AG09309 (cell line): Measurements from ENCODE around the gene FAM193B.

Experiments
- DNase-seq: peaks from one replicate; pipeline ENCODE4 v3.0.0-alpha.2; 2010; ENCODE audit warnings: low read depth
- H3K4me3 ChIP-seq: 2 replicates; pipeline ENCODE4 v1.5.1; 2011; ENCODE audit warnings: mild to moderate bottlenecking, low read depth, low read length, moderate library complexity; ENCODE audit not compliant: control insufficient read depth
- TF ChIP-seq, protein P1 (sequence below): IDR thresholded peaks from 2 replicates; pipeline ENCODE4 v1.5.1; 2011; ENCODE audit warnings: mild to moderate bottlenecking, low read depth, low read length, inconsistent platforms; ENCODE audit not compliant: insufficient read depth, control insufficient read depth; ENCODE audit errors: missing control alignments

Gene FAM193B

DNA sequence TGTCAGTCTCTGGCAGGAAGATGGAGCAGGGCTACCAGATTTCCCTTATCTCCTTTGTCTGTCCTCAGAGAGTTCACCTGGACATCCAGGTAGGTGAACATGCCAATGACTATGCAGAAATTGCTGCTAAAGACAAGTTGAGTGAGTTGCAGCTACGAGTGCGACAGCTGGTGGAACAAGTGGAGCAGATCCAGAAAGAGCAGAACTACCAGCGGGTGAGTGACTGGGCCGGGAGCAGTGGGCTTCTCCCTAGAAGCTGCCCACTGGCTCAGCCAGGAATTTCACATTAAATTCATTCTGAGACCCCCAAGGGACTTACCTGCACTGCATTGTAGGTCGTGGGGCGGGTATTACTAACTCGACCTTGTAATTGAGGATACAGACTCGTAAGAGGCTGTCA lies 39.7 kb upstream of the FAM193B start:
- H3K4me3 ChIP-seq = no peak overlapping the region
- TF ChIP-seq, protein P1, sequence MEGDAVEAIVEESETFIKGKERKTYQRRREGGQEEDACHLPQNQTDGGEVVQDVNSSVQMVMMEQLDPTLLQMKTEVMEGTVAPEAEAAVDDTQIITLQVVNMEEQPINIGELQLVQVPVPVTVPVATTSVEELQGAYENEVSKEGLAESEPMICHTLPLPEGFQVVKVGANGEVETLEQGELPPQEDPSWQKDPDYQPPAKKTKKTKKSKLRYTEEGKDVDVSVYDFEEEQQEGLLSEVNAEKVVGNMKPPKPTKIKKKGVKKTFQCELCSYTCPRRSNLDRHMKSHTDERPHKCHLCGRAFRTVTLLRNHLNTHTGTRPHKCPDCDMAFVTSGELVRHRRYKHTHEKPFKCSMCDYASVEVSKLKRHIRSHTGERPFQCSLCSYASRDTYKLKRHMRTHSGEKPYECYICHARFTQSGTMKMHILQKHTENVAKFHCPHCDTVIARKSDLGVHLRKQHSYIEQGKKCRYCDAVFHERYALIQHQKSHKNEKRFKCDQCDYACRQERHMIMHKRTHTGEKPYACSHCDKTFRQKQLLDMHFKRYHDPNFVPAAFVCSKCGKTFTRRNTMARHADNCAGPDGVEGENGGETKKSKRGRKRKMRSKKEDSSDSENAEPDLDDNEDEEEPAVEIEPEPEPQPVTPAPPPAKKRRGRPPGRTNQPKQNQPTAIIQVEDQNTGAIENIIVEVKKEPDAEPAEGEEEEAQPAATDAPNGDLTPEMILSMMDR = no peak
- no peak for DNase-seq

DNA sequence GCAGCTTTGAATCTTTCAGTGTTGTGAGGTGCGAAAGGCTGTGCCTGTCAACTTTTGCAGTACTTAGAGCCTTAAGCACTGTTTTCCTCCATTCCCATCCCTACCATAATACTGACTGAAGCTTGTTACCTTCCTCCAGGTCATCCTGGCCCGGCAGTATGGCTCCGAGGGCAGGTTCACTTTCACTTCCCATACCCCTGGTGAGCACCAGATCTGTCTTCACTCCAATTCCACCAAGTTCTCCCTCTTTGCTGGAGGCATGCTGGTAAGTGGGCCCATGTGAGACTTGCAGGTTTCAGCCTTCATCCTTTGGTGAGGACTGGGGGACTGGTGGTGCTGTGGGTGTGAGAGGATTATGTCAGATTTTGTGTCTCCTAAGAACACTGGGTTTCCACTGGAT lies 39.1 kb upstream of the FAM193B start:
- peak overlapping the region; percentile 94 for H3K4me3 ChIP-seq
- TF ChIP-seq, protein P1 = no peak
- DNase-seq = no peak

DNA sequence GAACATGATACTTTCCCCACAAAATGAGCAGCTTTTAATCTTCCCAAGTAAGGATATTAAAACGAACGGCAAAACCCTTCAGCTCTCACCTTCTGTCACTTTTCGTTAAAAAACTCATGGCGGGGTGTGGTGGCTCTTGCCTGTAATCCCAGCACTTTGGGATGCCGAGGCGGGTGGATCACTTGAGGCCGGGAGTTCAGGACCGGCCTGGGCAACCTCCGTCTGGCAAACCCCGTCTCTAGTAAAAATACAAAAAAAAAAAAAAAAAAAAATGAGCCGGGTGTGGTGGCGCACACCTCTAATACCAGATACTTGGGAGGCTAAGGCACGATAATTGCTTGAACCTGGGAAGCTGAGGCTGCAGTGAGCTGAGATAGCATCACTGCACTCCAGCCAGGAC lies 38.5 kb upstream of the FAM193B start:
- TF ChIP-seq, protein P1 = no peak
- no peak for DNase-seq
- peak overlapping the region; percentile 94 for H3K4me3 ChIP-seq

DNA sequence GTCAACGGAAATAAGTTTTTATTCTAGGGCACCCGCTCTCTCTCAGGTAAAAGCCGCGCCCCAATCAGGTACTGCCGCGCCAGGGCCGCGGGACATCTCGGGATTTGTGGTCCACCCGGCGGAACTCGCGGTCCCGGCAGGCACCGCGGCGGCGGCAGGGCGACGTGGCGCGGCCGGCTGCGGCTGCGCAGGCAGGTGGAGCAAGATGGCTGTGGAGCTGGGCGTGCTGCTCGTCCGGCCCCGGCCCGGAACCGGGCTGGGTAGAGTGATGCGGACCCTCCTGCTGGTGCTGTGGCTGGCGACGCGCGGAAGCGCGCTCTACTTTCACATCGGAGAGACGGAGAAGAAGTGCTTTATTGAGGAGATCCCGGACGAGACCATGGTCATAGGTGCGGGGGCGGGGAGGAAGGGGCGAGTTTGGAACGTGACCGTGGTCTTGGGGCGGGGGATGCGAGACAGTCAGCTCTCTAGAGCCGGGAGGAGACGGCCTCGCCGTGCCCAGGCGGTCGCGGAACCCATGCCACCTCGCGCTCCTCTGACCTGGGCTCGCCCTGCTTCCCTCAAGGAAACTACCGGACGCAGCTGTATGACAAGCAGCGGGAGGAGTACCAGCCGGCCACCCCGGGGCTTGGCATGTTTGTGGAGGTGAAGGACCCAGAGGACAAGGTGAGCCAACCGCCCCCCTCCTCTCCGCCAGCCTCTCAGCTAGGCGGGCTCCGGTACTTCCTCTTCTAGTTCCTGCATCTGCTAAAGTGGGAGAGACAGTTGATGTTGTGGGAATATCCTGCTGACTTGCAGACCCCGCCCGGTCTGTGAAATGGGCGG lies 37.9 kb upstream of the FAM193B start, which contains the start of gene TMED9:
Gene TMED9 (plus strand): TSS at position 194 of the 825 bp plus-strand sequence. CDS start 12 bp downstream, at position 206.
- no peak for DNase-seq
- TF ChIP-seq, protein P1 = no peak
- H3K4me3 ChIP-seq = peak within 1 kb of the TSS; percentile 94

DNA sequence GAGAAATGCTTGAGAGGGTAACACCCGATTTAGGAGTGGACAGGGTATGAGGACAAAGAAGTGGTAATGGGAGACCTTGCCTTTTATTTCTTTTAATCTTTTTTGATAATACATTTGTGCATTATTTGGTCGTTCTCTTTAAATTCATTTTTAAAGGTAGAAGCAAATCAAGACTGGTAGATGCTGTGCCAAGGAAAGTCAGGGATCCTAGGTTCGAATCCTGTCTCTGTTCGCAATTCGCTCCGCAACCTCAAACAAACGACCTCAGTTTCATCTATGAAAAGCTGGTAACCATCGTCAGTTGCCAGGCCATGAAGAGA lies 37.3 kb upstream of the FAM193B start:
- TF ChIP-seq, protein P1 = no peak
- H3K4me3 ChIP-seq = peak overlapping the region; percentile 40
- no peak for DNase-seq

DNA sequence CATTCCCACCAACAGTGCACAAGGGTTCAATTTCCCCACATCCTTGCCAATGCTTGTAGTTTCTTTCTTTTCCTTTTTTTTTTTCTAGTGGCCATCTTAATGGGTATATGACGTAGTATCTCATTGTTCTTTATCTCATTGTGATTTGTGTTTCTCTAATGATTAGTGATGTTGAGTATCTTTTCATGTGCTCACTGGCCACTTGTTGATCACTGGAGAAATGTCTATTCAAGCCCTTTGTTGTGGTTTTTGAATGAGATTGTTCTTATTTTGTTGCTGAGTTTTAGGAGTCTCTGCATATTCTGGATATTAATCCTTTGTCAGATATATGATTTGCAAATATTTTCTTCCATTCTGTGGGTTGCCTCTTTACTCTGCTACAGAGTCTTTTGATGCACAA lies 36.0 kb upstream of the FAM193B start:
- DNase-seq = no peak
- TF ChIP-seq, protein P1 = no peak

More for the DNA sequence above, 36.0 kb upstream of the FAM193B start:
- no peak overlapping the region for H3K4me3 ChIP-seq
